OCI-LY1 (cell line): ENCODE measurements around the gene MCTP2.

Experiments used
- CTCF ChIP-seq: fragments of 200-600 bp; sonication (generic), shearing (Covaris generic); IDR thresholded peaks from 2 replicates; pipeline ENCODE4 v1.5.1; 2017; ENCODE audit warnings: mild to moderate bottlenecking, antibody characterized with exemption, low read length, moderate library complexity, mixed read lengths
- EZH2 ChIP-seq: fragments of 200-600 bp; sonication (generic), shearing (Covaris generic); IDR thresholded peaks from 2 replicates; pipeline ENCODE4 v1.8.0; 2017; ENCODE audit warnings: borderline replicate concordance, mixed run types, mild to moderate bottlenecking, antibody characterized with exemption, low read length, moderate library complexity, mixed read lengths

DNA sequence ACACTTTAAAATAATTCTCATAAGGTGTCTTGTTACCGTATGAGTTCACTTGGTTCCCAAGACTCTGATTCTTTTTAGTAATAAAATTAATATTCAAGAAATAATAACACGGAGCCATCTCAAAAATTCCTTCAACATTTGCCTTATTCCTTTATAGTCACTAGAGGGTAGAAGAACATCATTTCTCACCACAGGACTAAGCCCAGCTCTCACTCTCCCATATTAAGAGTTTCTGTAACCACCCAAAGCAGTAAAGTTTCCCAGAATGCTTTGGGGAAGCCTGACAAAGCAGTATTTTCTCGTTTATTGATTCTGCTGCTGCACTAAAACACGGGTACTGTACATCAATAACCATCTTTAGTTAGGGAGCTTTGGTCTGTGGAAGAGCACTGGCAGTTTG lies 114.9 kb downstream of the MCTP2 start:
- TF ChIP-seq CTCF, result no peak
- no peak for TF ChIP-seq EZH2
